GM10847 (cell line): ENCODE data around the gene SUCO.

Source experiments
- POLR2A ChIP-seq: IDR thresholded peaks from 2 replicates; pipeline ENCODE4 v1.6.1; 2011; ENCODE audit not compliant: insufficient read length; ENCODE audit errors: extremely low read depth

The SUCO gene

DNA sequence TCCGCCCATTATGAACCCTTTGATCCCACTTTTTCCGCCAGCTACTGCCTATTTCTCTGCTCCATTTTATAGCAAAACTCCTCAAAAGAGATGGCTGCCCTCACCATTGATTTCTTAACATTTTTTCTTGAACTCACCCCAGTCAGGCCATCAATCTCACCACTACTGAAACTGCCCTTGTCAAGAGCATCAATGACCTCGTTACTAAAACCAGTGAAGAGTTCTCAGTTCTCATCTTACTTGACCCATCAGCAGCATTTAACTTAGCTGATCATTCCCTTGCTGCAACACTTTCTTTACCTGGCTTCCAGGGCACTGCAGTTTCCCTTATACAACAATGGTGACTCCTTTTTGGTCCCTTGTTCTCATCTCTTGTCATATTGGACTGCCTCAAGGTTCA lies 90.8 kb downstream of the SUCO start:
- no peak for TF ChIP-seq POLR2A

DNA sequence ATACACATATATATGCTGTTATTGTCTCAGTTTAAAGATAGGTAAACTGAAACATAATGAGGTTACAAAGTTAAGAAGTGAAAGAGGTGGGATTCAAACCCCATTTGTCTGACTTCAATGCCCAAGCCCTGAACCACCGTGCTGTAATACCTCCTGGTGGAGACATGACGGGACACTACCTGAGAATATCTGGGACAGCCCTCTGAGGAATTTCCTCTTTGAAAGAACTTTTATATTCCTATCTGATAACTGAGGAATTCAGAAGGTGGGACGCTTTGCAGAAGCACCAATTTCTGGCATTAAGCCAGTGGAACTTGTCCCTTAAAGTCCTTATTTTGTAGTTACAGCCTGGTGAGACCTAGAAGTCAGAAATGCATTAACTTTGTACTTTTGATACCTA lies 93.9 kb downstream of the SUCO start:
- no peak for TF ChIP-seq POLR2A

DNA sequence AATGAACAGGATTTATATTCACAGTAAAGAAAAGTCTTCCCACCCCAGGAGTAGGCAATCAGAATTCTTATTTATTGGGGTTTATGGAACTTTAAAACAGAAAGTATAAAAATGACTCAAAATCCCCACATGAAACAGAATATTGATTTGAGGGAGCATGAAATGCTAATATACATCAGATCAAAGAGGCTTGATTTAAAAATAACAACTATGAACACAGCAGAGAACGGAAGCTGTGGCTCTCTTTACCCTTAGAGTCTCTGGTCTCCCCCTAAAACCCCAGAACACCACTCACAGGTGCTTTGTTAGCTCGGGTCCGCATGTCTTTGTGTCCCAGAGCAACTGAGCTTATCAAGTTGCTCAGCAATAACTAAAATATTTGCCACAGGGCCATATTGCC lies 94.8 kb downstream of the SUCO start:
- no peak for TF ChIP-seq POLR2A

DNA sequence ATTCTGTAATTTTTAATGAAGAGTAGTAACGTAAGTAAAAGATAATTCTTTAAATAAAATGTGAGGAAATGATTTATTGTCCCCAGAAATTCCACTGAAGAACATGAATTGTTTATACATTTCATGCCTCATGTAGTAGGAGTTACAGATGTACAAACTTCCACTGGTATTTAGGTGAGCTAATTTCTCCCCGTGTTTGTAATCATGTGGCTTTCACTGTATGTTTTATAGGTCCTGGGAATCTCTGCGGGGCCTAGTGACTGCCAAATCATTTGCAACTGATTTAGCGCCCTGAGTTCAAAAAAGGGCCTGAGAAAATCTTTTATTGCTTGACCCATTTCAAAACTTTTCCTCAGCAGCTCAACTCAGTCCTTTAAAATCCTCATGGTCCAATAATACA lies 95.5 kb downstream of the SUCO start:
- TF ChIP-seq POLR2A: no peak

DNA sequence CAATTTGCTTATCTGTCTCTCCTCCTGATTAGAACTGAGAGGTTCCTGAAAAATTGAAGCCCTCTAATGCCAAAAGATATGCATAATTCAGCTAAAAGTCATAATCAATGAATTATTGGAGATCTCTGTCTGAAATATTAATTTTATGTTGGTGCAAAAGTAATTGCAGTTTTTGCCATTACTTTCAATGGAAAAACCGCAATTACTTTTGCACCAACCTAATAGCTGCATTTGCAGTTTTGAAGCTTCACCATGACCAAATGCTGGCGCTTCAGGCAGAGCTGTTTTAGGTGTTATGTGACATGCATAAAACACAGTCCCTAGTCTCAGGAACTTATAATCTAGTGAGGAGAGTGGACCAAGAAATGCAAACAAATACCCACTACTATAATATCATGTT lies 96.2 kb downstream of the SUCO start:
- TF ChIP-seq POLR2A: no peak

DNA sequence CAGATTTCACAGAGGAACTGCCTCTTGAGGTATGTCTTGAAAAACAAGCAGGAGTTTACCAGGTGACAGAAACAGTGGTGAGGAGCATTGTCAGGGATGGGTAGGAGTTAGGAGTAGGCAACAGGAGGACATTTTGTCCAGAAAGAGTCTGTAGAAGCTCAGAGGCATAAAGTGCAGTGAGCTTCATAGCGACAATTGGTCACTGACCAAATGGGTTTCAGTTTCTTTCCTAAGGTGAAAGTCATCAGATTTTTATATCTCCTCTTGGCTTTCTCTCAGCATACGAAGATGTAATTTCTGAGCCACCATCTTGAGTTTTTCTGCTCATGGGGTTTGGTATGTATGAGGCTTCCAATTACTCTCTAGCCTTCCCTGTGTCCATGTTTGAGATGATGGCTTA lies 96.7 kb downstream of the SUCO start:
- TF ChIP-seq POLR2A: no peak

DNA sequence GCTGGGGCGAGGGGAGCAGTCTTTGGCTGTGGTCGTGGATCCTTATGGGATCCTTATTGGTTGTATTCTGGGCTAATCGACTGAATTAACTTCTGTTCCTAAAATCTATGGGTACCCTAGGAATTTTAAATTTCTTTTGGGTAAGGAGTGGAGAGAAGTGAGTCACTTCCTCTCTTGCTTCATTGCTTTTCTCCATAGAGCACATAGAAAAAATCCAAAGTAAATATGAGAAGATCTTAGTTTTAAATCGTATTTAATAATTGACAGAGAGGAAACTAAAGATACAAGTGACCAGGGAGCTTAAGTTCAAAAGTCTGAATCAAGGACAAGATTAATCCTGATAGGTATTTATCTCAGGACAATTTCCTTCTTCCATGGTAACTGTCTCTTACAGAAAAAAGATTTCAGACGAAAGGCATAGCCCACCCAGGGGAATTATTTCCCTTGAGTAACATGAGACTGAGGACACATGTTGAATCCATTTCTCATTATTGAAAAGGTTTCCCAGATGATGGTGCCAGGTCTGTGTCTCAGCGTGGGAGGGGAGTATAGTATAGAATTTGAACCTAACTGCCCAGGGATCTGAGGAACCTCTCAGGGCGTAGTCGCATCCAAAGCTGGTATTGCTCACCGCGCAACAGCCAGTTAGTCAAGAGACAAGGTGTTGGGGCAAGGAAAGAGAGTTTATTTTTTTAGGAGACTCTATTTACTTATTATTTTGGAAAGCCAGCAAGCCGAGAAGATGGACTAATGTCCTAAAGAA lies 97.3 kb downstream of the SUCO start:
- TF ChIP-seq POLR2A: no peak

DNA sequence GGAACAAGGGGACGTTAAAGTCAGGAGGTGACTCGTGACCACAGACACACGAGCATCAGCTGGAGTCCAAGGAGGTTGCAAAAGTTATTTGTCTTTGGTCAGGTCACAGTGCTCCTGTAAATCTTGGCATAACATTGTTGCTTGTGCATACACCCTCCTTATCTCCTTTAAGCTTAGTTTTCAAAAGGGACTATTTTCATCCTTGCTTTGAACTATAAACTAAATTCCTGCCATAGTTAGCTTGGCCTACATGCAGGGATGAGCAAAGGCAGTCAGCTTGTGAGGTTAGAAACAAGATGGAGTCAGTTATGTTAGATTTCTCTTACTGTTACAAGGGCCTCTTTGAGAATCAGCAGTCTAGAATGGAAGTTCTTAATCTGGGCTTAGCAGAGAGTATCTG lies 97.9 kb downstream of the SUCO start:
- no peak for TF ChIP-seq POLR2A

DNA sequence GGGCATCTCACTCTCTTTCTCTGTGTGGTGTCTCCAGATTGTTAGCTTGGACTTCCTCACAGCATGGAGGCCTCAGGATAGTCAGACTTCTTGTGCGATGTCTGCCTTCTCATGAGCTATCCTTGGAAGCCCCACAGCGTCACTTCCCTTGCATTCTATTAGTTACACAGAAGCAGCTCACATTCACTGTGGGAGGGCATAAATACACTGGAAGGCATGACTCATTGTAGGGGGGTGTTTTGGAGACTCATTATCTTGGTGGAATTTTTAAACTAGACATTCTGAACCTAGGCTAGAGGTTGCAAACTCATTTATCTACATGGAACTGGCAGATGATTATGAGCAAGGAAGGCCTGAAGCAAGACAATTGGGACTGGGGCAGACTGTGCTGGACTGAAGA lies 104.6 kb downstream of the SUCO start:
- no peak for TF ChIP-seq POLR2A

DNA sequence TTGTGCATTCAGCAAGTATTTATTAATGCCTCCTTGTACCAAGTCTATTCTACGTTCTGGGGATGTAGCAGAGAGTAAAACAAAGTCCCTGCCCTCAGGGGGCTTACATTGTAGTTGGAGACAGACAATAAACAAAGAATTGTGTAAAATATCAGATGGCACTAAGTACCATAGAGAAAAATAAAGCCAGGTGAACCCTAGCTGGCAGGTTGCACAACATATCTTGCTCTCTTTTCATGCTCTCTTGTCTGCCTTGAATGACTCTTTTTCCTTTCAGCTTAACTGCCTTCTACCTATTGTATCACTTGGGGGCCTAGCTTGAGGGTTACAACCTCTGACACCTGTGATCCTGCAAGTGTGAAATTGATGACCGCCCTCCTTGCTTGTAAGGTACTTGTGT lies 105.3 kb downstream of the SUCO start:
- no peak for TF ChIP-seq POLR2A

DNA sequence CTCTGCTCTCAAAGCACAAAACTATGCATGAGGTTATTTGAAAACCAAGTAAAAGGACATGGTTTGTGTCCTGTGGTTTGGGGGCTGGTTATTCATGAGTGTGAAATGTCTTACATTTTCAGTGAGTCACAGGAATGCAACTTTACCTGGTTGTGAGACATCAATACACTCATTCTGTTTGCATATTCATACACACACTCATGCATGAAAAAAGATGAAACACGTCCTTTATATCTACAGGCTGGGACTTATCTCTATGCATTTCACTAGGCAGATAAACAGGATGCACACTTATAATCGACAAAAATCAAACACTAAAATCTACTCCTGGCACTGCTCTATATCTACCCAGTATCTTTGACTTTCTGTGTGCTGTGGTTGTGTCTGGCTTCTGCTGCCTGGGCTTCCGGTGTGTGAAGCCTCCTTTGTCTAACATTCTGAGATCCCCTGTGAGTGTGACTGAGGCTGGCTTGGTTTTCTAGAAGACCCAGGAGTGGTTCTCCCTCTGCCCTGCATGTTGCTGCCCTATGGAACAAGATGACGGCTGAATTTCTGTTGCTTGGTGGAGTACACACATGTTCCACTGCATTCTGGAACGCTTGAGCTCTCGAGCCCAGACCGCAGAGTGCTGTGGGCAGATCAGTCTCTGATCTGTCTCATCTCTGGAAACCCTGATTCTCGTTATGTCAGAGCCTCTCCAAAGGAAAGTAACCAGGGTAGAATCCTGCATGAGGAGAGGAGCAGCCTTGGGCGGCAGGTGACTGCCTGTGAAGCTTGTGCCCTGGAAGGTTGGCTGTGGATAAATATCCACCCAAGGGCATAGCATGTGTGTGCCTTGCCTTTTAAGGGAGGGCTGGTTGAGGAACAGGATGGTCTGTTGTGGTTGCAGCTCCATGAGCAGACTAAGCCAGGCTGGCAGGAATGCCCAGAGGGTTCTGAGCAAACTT lies 106.2 kb downstream of the SUCO start:
- TF ChIP-seq POLR2A: no peak

DNA sequence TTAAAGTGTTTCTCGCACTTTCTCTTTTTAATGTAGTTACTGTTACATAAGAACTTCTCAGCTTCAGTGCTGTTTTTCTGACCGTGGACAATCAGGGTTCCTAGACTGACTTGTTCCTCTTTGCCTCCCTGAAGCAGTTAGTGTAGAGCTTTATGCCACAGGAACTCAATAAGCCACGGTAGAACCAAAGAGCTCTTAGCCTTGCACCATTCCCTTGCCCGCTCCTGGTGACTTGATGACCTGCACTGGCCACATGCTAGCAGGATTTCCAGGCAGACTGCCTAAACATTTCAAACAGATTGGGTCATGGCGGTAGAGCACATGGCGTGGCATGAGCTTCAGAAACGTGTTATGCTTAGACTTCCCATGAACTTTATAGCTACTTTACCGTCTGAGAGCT lies 107.2 kb downstream of the SUCO start:
- TF ChIP-seq POLR2A: no peak

DNA sequence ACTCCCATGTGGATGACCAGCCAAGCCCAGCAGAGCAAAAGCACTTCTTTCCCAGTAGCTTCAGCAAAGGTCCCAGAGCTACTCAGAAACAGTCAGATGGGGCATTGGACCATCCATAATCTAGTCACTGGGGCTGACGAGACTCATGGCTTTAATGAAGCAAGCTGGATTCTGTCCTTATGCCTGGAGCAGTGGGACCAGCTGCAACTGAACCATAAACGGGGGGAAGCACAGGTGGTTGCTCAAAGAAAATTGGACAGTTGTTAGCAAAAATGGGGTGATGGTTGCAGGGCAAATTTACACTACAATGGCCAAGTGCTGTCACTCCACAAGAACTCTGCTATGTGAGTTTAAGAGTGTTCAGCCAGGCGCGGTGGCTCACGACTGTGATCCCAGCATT lies 108.5 kb downstream of the SUCO start:
- no peak for TF ChIP-seq POLR2A

DNA sequence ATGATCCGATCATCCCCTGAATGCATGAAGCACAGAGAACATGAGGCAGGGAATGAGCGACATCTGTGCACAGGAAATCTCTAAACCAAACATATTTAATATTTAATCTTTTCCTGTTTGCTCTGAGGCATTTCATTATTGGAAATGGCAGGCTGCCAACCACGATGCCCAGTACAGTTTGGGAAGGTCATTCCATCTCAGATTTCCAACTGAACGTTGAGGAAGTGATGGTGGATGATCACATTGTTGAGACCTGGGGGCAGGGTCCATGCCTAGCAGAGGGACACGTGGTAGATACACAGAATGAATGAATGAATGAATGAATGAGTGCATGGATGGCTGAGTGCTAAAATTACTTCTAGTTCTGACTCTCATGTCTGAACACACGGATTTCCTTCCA lies 110.0 kb downstream of the SUCO start:
- TF ChIP-seq POLR2A: no peak

DNA sequence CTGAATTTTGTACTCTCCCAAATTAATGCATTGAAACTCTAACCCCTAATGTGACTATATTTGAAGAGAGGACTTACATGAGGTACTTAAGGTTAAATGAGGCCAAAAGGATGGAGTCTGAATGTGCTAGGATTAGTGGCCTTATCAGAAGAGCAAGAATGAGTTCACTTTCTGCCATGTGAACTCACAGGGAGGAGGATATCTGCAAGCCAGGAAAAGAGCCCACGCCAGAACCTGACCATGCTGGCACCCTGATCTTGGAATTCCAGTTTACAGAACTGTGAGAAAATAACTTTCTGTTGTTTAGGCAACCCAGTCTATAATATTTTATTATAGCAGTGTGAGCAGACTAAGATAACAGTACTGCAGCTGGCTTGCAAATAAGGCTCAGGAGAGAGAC lies 113.7 kb downstream of the SUCO start:
- no peak for TF ChIP-seq POLR2A

DNA sequence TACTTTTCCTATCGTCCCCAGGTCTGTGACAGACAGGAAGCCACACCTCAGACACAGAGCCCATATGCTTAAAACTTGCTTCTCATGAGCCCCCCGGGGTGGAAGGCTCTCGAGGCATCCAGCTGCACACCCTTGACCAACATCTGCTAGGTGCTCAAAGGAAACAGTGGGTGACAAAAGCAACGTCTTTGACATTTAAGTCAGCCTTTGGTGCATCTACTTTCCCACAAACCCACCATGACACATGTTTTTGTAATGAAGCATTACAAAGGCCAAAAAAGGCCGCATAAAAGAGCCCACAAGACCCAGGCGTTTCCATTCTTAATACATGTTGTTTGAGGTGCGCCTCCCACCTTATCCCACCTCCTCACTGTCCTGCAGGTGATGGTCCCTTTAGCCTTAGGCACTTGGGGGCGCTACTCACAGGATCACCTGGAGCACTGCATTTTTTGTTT lies 114.2 kb downstream of the SUCO start:
- TF ChIP-seq POLR2A: no peak
